Endothelial cell of umbilical vein (primary cell): ENCODE measurements around the gene TYW3. TPM values are rescaled to one million over a fixed set of nuclear protein-coding genes. Genes with fewer than 3 reads are reported as not detected.

Experiments
- BruUV-seq: library from RNA; stranded (reverse); fragments of 400-500 nt; replicated peaks from 2 replicates; lab custom pipeline; 2021; lab: Mats Ljungman, UMichigan
- CTCF ChIA-PET: fragments of 300-600, 350-600 bp; sonication (Branson Sonifier 250); formaldehyde crosslinking; loops from one replicate; lab custom pipeline; 2021; ENCODE audit warnings: antibody characterized with exemption, inconsistent platforms; lab: Charles Lee
- POLR2A ChIA-PET: fragments of 300-600, 350-600 bp; sonication (Branson Sonifier 250); formaldehyde crosslinking; loops from one replicate; lab custom pipeline; 2021; ENCODE audit warnings: antibody characterized with exemption, inconsistent platforms; lab: Charles Lee
- DNase-seq: peaks from one replicate; pipeline ENCODE4 v3.0.0-alpha.2; 2011; ENCODE audit warnings: low read depth, low spot score
- FAIRE-seq: peaks from 2 replicates; lab custom pipeline; 2011; peaks lifted over from hg19 to GRCh38; lab: Jason Lieb, UNC
- H2AFZ ChIP-seq: 2 replicates; pipeline ENCODE4 v1.6.0; 2012; ENCODE audit warnings: low read depth, low read length, control low read depth, inconsistent platforms
- H3K27ac ChIP-seq: 2 replicates; pipeline ENCODE4 v1.5.1; 2011; ENCODE audit warnings: low read depth, mild to moderate bottlenecking, control low read depth, low read length, moderate library complexity; ENCODE audit not compliant: insufficient read depth
- H3K27me3 ChIP-seq, 2 experiments: 2 replicates each; pipeline versions ENCODE4 v1.6.0 to v1.6.1; 2011; ENCODE audit warnings: low read length in 2 of 2, mixed read lengths in 1 of 2; ENCODE audit not compliant: control insufficient read depth in 2 of 2, insufficient read depth in 2 of 2
- H3K36me3 ChIP-seq, 2 experiments: 2 replicates in 1 of 2; 3 replicates in 1 of 2; pipeline ENCODE4 v1.5.1; 2011; ENCODE audit warnings: low read length in 2 of 2, mild to moderate bottlenecking in 1 of 2, moderate library complexity in 1 of 2; ENCODE audit not compliant: control insufficient read depth in 2 of 2, insufficient read depth in 2 of 2; ENCODE audit errors: extremely low read depth in 1 of 2
- H3K4me1 ChIP-seq: 3 replicates; pipeline ENCODE4 v1.5.1; 2011; ENCODE audit warnings: mild to moderate bottlenecking, low read length; ENCODE audit not compliant: control insufficient read depth, insufficient read depth; ENCODE audit errors: extremely low read depth
- H3K4me2 ChIP-seq: 2 replicates; pipeline ENCODE4 v1.6.1; 2011; ENCODE audit warnings: low read length, control low read depth, mixed read lengths; ENCODE audit not compliant: insufficient read depth
- H3K4me3 ChIP-seq, 3 experiments: fragments of 200-600 bp in 1 of 3; sonication (generic), shearing (Covaris generic) in 1 of 3; replicated peaks in 1 of 3; 2 replicates each; pipeline ENCODE4 v1.5.1; 2011 to 2016; ENCODE audit warnings: control low read depth in 3 of 3, low read length in 3 of 3, mild to moderate bottlenecking in 2 of 3, inconsistent platforms in 1 of 3, low read depth in 1 of 3, moderate library complexity in 1 of 3; ENCODE audit not compliant: insufficient read depth in 1 of 3
- H3K79me2 ChIP-seq: 2 replicates; pipeline ENCODE4 v1.6.0; 2012; ENCODE audit warnings: low read length, inconsistent platforms; ENCODE audit not compliant: control insufficient read depth, insufficient read depth
- H3K9ac ChIP-seq: replicated peaks from 2 replicates; pipeline ENCODE3; 2011; ENCODE audit warnings: low read length, control low read depth; ENCODE audit not compliant: insufficient read depth; ENCODE audit errors: extremely low read depth
- H3K9me1 ChIP-seq: replicated peaks from 3 replicates; pipeline ENCODE4 v1.6.0; 2011; ENCODE audit warnings: mild to moderate bottlenecking, low read length; ENCODE audit not compliant: control insufficient read depth, insufficient read depth; ENCODE audit errors: extremely low read depth
- H3K9me3 ChIP-seq: replicated peaks from 2 replicates; pipeline ENCODE4 v1.5.1; 2012; ENCODE audit warnings: low read length, inconsistent platforms; ENCODE audit not compliant: control insufficient read depth, insufficient read depth
- H4K20me1 ChIP-seq: replicated peaks from 2 replicates; pipeline ENCODE3; 2011; ENCODE audit warnings: mild to moderate bottlenecking, low read length; ENCODE audit not compliant: control insufficient read depth, insufficient read depth; ENCODE audit errors: extremely low read depth
- CTCF ChIP-seq, 2 donors: IDR thresholded peaks; 1 replicate in 1 of 2; 2 replicates in 1 of 2; pipeline ENCODE4 v1.5.1; 2011; ENCODE audit warnings: low read length in 2 of 2, mild to moderate bottlenecking in 2 of 2, moderate library complexity in 2 of 2, control low read depth in 1 of 2, inconsistent platforms in 1 of 2, low read depth in 1 of 2; ENCODE audit not compliant: insufficient read depth in 1 of 2; ENCODE audit errors: extremely low read depth in 1 of 2
- EZH2 ChIP-seq: IDR thresholded peaks from 2 replicates; pipeline ENCODE4 v1.6.1; 2012; ENCODE audit warnings: borderline replicate concordance, low read depth, mild to moderate bottlenecking, moderate library complexity, low read length, inconsistent platforms; ENCODE audit not compliant: severe bottlenecking
- FOS ChIP-seq: IDR thresholded peaks from 2 replicates; pipeline ENCODE4 v1.6.1; 2011; ENCODE audit warnings: mild to moderate bottlenecking, low read length, moderate library complexity, borderline replicate concordance; ENCODE audit not compliant: insufficient read depth
- GATA2 ChIP-seq: IDR thresholded peaks from 2 replicates; pipeline ENCODE4 v1.7.0; 2011; ENCODE audit warnings: low read depth, mild to moderate bottlenecking, moderate library complexity, mixed read lengths, low read length; ENCODE audit not compliant: insufficient read length, insufficient read depth
- JUN ChIP-seq: IDR thresholded peaks from 2 replicates; pipeline ENCODE4 v1.6.1; 2011; ENCODE audit warnings: borderline replicate concordance, low read depth; ENCODE audit not compliant: insufficient read length, insufficient read depth
- MAX ChIP-seq: IDR thresholded peaks from 2 replicates; pipeline ENCODE4 v1.6.1; 2011; ENCODE audit not compliant: insufficient read depth, insufficient read length
- MYC ChIP-seq: IDR thresholded peaks from one replicate; pipeline ENCODE4 v1.6.1; 2011; ENCODE audit warnings: mild to moderate bottlenecking, low read depth, low read length
- POLR2A ChIP-seq: IDR thresholded peaks from 2 replicates; pipeline ENCODE4 v1.6.1; 2012; ENCODE audit warnings: low read depth, mild to moderate bottlenecking, control low read depth, low read length
- POLR2AphosphoS5 ChIP-seq: IDR thresholded peaks from 2 replicates; pipeline ENCODE4 v1.6.1; 2012; ENCODE audit warnings: low read depth, mild to moderate bottlenecking, control low read depth, low read length, moderate library complexity; ENCODE audit not compliant: insufficient read depth
- dilution Hi-C: fragments of 300-500 bp; cut with MboI; formaldehyde crosslinking; loops from one replicate; pipeline ENCODE4 v1.15.0; 2019; ENCODE audit warnings: low sequenced_read_pairs; ENCODE audit not compliant: extremely low pct_ligation_motif_present
- intact Hi-C: fragments of 100-400 bp; cut with micrococcal nuclease; formaldehyde crosslinking; loops from one replicate; pipeline ENCODE4 v1.10.0; 2022
- polyA plus RNA-seq, 4 experiments: library from polyadenylated mRNA; depleted of rRNA in 3 of 4; stranded (reverse) in 3 of 4; unstranded in 1 of 4; fragments of >200 nt; gene quantifications; 2 replicates each; pipeline versions ENCODE4 v1.2.1 to v1.2.3, GENCODE V29; 2011 to 2012; ENCODE audit warnings: missing spikeins in 1 of 4
- total RNA-seq: library from RNA; stranded (reverse); gene quantifications from 2 replicates; pipeline ENCODE4 v1.2.3, GENCODE V29; 2021

TYW3 gene
- total and polyA plus RNA-seq, 2 donors (not counting 3 experiments of a cell fraction or from before 2014, with no cell fraction given), result 8.5 to 22.8 TPM

- Histone ChIP-seq H3K4me1 (no peaks in the 10 kb centered on the region), H3K27me3 (peaks cover 5 to 9% of the 10 kb centered on the region in 2 experiments), H4K20me1 (no peaks in the 10 kb centered on the region), H2AFZ (no peak overlapping the region), H3K9ac (no peak overlapping the region), H3K79me2 (no peaks in the 10 kb centered on the region), H3K27ac (no peak overlapping the region), H3K9me1 (no peaks in the 10 kb centered on the region), H3K36me3 (no peaks in the 10 kb centered on the region), H3K4me3 (no peak overlapping the region), H3K9me3 (no peaks in the 10 kb centered on the region), H3K4me2 (no peak overlapping the region)
- DNase-seq (no peak), FAIRE-seq (no peak)
- dilution Hi-C loops (loop anchor here (25.0 kb wide), 1 partner anchor 407 kb away; no protein-coding TSS in a partner anchor), intact Hi-C loops (no loop called here)
- no TSS peak for BruUV-seq
- CTCF ChIA-PET, result interaction anchor here (3.9 kb wide), 1 partner anchor 9 kb away, joined by 21 read pairs; no protein-coding TSS in a partner anchor
- POLR2A ChIA-PET, result no interaction called here
- no peak for TF ChIP-seq FOS
- TF ChIP-seq POLR2AphosphoS5, result no peak
- no peak for TF ChIP-seq MAX
- no peak for TF ChIP-seq CTCF (IDR thresholded peaks at IDR 0.05; ENCODE audit: extremely low read depth in 1 of 2, insufficient read depth in 1 of 2, low read depth in 1 of 2, low read length in 2 of 2)
- TF ChIP-seq EZH2, result no peak
- TF ChIP-seq MYC, result no peak
- no peak for TF ChIP-seq POLR2A
- TF ChIP-seq GATA2, result no peak
- no peak for TF ChIP-seq JUN
Observed at GRCh38 chr1:74780594-74780993, 47.6 kb downstream of the TYW3 start.
